NCI-H446 treated with DMSO at 0.1 percent for 48 hours (cell line): ENCODE data around the gene CLDN10.

Experiments used
- DNase-seq: peaks from one replicate; lab custom pipeline; 2025; lab: John Stamatoyannopoulos, UW

CLDN10 gene

DNA sequence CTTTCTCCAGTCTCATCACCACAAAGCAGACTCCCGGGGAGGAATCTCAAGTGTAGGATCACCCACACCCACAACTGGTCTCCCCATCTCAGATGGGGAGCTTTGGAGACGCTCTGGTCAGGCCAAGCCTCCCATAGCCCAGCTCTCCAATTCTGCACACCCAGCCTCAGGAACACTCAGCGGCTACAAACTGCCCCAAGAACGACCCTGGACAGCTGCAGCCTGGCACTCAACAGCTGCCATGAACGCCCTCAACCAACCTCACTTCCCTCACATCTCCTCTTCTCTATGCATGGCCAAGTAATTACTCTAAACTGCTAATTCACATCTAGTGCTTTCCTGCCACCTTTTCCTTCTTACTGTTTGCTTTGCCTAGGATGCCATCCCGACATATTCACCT lies 49.4 kb downstream of the CLDN10 start:
- DNase-seq: no peak

- DNase-seq: peak; percentile 12
These were observed 51.5 kb downstream of the CLDN10 start for GRCh38 chr13:95603887-95604555.

DNA sequence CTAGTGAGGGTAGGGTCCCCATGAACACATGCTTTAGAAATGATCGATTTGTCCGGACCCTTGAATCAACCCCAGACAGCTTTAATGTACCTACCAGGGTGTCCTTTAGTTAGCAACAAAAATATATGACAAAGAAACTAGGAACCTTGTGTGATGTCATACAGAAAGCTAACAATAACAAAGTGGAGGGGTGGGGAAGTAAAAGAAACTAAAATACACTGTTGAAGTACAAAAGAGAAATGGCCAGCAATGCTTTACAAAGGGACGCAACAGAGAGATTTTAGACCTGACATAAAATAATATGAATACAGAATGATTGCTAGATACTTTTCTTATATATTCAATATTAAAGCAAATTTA lies 52.0 kb downstream of the CLDN10 start:
- DNase-seq: no peak

GRCh38 chr13:95605448-95606125 lies 53.1 kb downstream of the CLDN10 start:
- no peak for DNase-seq

- no peak for DNase-seq
These were observed 54.8 kb downstream of the CLDN10 start for GRCh38 chr13:95607366-95607765.

DNA sequence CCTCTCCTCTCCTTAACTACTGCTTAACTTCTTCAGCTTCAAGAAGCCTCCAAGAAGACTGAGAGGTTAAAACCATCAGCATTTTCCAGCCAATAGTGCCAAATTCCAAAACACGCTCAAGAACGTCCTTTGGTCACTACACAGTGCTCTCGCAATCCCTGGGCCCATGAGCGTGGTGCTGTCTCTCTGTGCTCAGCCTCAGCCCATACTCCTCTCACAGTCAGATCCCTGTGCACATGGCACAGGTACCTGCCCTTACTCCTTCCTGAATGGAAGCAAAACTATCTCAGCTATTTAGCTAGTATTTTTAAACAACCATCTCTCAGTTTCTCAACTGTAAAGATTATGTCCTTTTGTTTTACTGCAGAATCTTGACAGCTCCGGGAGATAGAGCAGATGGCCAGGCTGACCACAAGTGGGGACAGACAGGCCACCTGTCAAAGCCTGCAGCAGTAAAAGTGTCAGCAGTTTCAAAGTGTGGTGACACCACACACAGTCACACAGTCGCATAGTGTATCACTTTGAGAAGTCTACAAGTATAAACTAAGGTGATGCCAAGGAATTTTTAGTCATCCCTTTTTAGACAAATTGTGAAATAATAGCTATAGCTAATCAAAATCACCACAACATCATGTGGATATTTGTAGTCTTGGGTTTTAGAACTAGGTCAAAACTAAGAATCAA lies 56.3 kb downstream of the CLDN10 start:
- DNase-seq: no peak

GRCh38 chr13:95614641-95615245 lies 62.2 kb downstream of the CLDN10 start:
- DNase-seq: no peak

DNA sequence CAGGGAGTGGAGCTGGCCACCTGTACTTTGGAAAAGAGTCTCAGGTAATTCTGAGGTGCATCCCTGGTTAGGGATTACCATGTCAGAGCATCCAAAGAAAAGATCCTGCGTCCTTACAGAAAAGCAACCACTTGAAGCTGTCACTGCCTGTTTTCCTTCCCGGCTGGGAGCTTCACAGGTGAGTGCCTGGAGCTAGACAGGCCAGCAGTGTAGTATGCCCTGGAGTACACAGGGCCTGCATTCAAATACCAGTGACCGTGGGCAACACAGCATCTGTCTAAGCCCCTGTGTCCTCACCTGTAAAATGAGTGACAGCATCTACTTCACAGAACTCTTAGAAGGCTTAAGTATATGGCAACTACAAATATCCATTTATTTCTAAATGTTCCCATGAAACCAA lies 63.0 kb downstream of the CLDN10 start:
- DNase-seq: no peak

DNA sequence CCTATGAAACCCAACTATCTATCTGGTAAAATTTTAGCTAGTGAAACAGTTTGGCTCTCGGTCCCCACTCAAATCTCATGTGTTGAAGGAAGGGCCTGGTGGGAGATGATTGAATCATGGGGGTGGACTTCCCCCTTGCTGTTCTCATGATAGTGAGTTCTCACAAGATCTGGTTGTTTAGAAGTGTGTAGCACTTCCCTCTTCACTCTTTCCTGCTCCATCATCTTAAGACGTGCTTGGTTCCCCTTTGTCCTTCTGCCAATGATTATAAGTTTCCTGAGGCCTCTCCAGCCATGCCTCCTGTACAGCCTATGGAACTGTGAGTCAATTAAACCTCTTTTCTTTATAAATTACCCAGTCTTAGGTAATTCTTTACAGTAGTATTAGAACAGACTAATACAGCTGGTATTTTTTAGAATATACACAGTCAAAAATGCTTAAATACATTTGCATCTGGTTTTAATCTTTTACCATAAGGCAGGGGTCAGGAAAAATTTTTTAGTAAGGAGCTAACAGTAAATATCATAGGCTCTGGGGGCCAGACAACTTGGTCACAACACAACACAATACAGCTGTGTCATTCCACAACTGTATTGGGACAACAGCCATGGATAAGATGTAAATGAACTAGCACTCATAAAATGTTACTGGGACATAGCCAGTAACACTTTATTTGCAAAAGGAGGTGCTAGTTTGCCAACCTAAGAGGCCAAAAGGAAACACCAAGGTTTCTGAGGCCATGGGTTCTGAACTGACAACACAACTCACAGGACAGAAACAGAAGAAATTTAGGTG lies 67.7 kb downstream of the CLDN10 start:
- no peak for DNase-seq

GRCh38 chr13:95620825-95621498 lies 68.4 kb downstream of the CLDN10 start:
- DNase-seq: no peak

DNA sequence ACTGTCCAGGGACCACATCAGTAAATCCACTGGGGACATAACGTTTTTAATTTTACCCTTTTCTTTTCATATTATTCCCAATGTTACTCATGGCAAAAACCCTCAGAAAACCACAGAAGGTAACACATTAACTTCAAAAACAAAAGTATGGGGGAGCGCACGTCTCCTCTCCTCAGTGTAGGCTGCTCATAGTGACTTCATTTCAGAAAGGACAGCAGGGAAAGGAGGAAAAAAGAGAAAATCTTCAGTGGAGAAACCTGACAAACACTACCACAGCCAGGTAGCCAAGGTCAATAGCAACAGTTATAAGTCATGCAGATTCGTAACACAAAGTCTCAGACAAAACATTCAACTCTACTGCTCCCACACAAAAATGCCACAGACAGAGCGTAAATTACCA lies 70.6 kb downstream of the CLDN10 start:
- DNase-seq: no peak

DNA sequence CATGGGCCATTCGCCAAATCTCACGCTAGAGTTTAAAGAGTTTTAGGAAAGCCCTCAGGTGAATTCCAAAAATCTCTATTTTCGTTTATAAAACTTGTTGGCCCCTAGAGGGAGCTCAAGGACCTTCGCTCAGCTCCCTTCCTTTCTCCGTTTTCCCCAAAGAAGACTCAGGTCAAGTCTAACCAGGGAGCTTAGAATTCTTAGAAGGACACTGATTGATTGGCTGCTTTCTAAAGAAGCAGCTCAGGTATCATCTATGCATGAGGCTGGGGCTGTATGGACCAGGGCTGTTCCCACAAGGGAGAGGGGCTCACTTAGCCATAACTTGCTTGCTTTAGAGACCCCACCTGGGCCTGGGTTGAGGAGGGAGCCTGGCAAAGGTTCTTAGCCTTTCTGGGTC lies 71.5 kb downstream of the CLDN10 start:
- DNase-seq: no peak

- DNase-seq: no peak
These were observed 74.2 kb downstream of the CLDN10 start for GRCh38 chr13:95626768-95627167.

DNA sequence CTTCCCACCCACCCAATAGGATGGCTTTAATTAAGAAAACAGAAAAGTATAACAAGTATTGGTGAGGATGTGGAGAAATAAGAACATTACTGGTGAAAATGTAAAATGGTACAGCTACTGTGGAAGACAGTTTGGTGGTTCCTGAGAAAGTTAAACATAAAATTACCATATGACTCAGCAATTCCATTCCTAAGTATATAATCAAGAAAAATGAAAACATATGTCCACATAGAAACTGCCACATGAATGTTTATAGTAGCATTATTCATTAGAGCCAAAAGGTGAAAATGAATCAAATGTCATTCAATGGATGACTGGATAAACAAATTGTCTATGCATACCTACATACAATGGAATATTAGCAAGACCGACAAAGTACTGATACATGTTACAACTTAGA lies 75.1 kb downstream of the CLDN10 start:
- DNase-seq: no peak

DNA sequence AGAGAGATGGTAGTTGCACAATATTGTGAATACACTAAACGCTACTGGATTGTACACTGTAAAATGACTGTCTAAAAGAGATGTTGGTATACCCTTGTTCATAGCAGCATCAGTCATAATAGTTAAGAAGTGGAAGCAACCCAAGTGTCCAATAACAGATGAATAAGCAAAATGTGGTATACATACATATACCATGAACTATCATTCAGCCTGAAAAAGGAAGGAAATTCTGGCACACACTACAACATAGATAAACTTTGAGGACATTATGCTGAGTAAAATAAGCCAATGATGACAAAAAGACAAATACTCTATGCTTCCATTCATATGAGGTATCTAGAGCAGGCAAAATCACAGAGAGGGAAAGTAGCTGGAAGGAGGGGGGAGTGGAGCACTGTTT lies 76.0 kb downstream of the CLDN10 start:
- no peak for DNase-seq

- DNase-seq: no peak
These were observed 76.6 kb downstream of the CLDN10 start for GRCh38 chr13:95629071-95629470.
